HG03354 (cell line): ENCODE results near the gene PVALEF.

Experiments used
- ATAC-seq: cut with Tn5 transposase; IDR thresholded peaks from one replicate; pipeline ENCODE4 v1.9.1; 2021; ENCODE audit warnings: mild to moderate bottlenecking; ENCODE audit not compliant: unreplicated experiment, poor library complexity, severe bottlenecking

The PVALEF gene

GRCh38 chr17:81192386-81193050, 27.2 kb downstream of the PVALEF start:
- no peak for ATAC-seq

GRCh38 chr17:81193051-81193410, 27.7 kb downstream of the PVALEF start:
- ATAC-seq = no peak

- no peak for ATAC-seq
Measured at GRCh38 chr17:81193470-81194224, 28.3 kb downstream of the PVALEF start.

GRCh38 chr17:81194225-81194760, 29.0 kb downstream of the PVALEF start:
- ATAC-seq = no peak

GRCh38 chr17:81194941-81195901, 29.9 kb downstream of the PVALEF start:
- no peak for ATAC-seq

- ATAC-seq = no peak
Measured at GRCh38 chr17:81195941-81196495, 30.7 kb downstream of the PVALEF start.

GRCh38 chr17:81196505-81197408, 31.4 kb downstream of the PVALEF start:
- no peak for ATAC-seq

- no peak for ATAC-seq
Measured at GRCh38 chr17:81197409-81197795, 32.1 kb downstream of the PVALEF start.

GRCh38 chr17:81197831-81198490, 32.7 kb downstream of the PVALEF start:
- ATAC-seq = no peak

GRCh38 chr17:81198826-81199481, 33.6 kb downstream of the PVALEF start:
- no peak for ATAC-seq

GRCh38 chr17:81199482-81199830, 34.1 kb downstream of the PVALEF start:
- ATAC-seq = no peak

- no peak for ATAC-seq
Measured at GRCh38 chr17:81200201-81200600, 34.9 kb downstream of the PVALEF start.

- ATAC-seq = no peak
Measured at GRCh38 chr17:81200695-81201580, 35.6 kb downstream of the PVALEF start.

- no peak for ATAC-seq
Measured at GRCh38 chr17:81202318-81202717, 37.0 kb downstream of the PVALEF start.

- ATAC-seq = no peak
Measured at GRCh38 chr17:81203136-81203535, 37.8 kb downstream of the PVALEF start.

- no peak for ATAC-seq
Measured at GRCh38 chr17:81204578-81204977, 39.3 kb downstream of the PVALEF start.

- no peak for ATAC-seq
Measured at GRCh38 chr17:81206166-81206565, 40.9 kb downstream of the PVALEF start.
